A673 (cell line): ENCODE results near the gene RBFOX1. TPM values are rescaled to one million over a fixed set of nuclear protein-coding genes. Genes with fewer than 3 reads are reported as not detected.

ENCODE experiments used
- BruUV-seq: library from RNA; stranded (reverse); fragments of 400-500 nt; replicated peaks from 2 replicates; lab custom pipeline; 2021; lab: Mats Ljungman, UMichigan
- CTCF ChIA-PET: fragments of 300-600 bp; sonication (Branson Sonifier 250); formaldehyde crosslinking; loops from one replicate; lab custom pipeline; 2022; ENCODE audit warnings: antibody characterized with exemption; lab: Charles Lee
- POLR2A ChIA-PET: fragments of 300-600 bp; sonication (Branson Sonifier 250); formaldehyde crosslinking; loops from one replicate; lab custom pipeline; 2022; ENCODE audit warnings: antibody characterized with exemption; ENCODE audit not compliant: low non-redundant PET; lab: Charles Lee
- DNase-seq: peaks from one replicate; pipeline ENCODE4 v3.0.0-alpha.2; 2015; ENCODE audit warnings: low spot score
- H3K27ac ChIP-seq: fragments of 200-600 bp; sonication (generic); 2 replicates; pipeline ENCODE4 v1.5.1; 2016; ENCODE audit warnings: mixed run types, low read depth, mild to moderate bottlenecking, mixed read lengths, antibody characterized with exemption, low read length; ENCODE audit not compliant: poor library complexity, severe bottlenecking
- H3K27me3 ChIP-seq: fragments of 200-600 bp; sonication (generic); replicated peaks from 2 replicates; pipeline ENCODE4 v1.6.1; 2017; ENCODE audit warnings: mixed run types, low read depth, mild to moderate bottlenecking, mixed read lengths, antibody characterized with exemption, low read length; ENCODE audit not compliant: insufficient read depth, poor library complexity
- H3K36me3 ChIP-seq: fragments of 200-600 bp; sonication (generic); 2 replicates; pipeline ENCODE4 v1.6.1; 2016; ENCODE audit warnings: mixed run types, mild to moderate bottlenecking, mixed read lengths, antibody characterized with exemption, low read length; ENCODE audit not compliant: insufficient read depth, poor library complexity, severe bottlenecking
- H3K4me1 ChIP-seq: fragments of 200-600 bp; sonication (generic); 2 replicates; pipeline ENCODE4 v1.6.1; 2017; ENCODE audit warnings: mixed run types, mild to moderate bottlenecking, mixed read lengths, antibody characterized with exemption, low read length; ENCODE audit not compliant: insufficient read depth, poor library complexity, severe bottlenecking
- H3K4me3 ChIP-seq: fragments of 200-600 bp; sonication (generic); 2 replicates; pipeline ENCODE4 v1.5.1; 2016; ENCODE audit warnings: low read depth, mixed run types, mild to moderate bottlenecking, mixed read lengths, low read length; ENCODE audit not compliant: poor library complexity, severe bottlenecking
- H3K9me3 ChIP-seq: fragments of 200-600 bp; sonication (generic); 2 replicates; pipeline ENCODE4 v1.6.1; 2016; ENCODE audit warnings: mixed run types, low read depth, mild to moderate bottlenecking, mixed read lengths, antibody characterized with exemption, low read length; ENCODE audit not compliant: poor library complexity, severe bottlenecking
- CTCF ChIP-seq: fragments of 300-800, 200-600 bp; sonication (generic); conservative IDR thresholded peaks from 2 replicates; pipeline ENCODE4 v1.5.1; 2017; ENCODE audit warnings: low read depth, mild to moderate bottlenecking, antibody characterized with exemption, low read length, moderate library complexity, mixed read lengths
- EZH2 ChIP-seq: fragments of 200-600 bp; sonication (generic); IDR thresholded peaks from 2 replicates; pipeline ENCODE4 v1.6.1; 2017; ENCODE audit warnings: borderline replicate concordance, low read depth, mild to moderate bottlenecking, mixed read lengths, antibody characterized with exemption, low read length; ENCODE audit not compliant: poor library complexity, severe bottlenecking
- intact Hi-C: fragments of 100-400 bp; cut with micrococcal nuclease; formaldehyde crosslinking; loops from one replicate; pipeline ENCODE4 v1.10.0; 2022; ENCODE audit not compliant: unreplicated experiment
- total RNA-seq: library from RNA; stranded (reverse); gene quantifications from 2 replicates; pipeline ENCODE4 v1.2.3, GENCODE V29; 2021

RBFOX1 gene
- total RNA-seq, 1 experiment from 2014 or later, result 1.8 TPM

DNA sequence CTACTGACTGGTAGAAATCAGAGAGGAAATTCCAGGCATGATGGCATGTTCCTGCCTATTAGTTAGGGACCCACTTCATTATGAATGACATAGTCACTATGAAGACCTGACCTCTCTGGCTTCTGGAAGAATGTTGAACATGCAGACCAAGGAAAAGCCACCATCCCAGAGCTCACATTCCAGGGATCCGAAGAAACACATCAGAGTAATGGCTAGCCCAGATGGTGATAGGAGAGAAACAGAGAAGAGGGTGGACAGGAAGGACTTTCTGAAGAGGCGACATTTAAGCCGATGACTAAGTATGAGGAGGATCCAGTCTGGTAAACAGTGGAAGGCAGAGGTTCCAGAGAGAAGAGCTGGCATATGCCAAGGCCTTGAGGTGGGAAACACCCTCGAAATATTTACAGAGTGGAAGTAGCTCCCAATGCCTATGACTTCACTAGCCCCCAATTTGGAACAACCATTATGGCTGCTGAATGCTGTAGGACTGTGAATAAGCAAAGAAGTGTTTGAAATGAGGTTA, 216.2 kb downstream of the RBFOX1 start:
- POLR2A ChIA-PET, result no interaction called here
- CTCF ChIA-PET, result no interaction called here
- BruUV-seq, result no TSS peak
- Histone ChIP-seq H3K4me3 (no peak overlapping the region), H3K36me3 (no peaks in the 10 kb centered on the region), H3K4me1 (no peaks in the 10 kb centered on the region), H3K27me3 (no peaks in the 10 kb centered on the region), H3K9me3 (peaks cover 6% of the 10 kb centered on the region), H3K27ac (no peak overlapping the region)
- TF ChIP-seq CTCF (no peak), EZH2 (no peak)
- intact Hi-C loops, result no loop called here
- DNase-seq, result no peak

DNA sequence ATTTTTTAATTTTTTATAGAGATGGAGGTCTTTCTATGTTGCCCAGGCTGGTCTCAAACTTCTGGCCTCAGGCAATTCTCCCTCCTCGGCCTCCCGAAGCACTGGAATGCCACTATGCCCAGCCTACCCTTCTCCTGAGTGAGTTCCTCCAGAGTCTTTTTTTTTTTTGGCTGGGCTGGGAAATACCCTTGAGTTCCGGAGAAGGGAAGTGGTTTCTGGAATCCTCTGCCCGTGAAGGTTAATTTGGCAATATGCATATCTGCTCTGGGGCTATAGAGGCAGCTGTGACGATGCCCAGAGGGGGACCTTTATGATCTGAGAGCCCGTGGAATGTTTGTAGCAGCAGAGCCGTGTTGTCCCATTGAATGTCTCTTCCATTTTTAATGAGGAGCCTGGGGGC, 217.5 kb downstream of the RBFOX1 start:
- CTCF ChIA-PET, result no interaction called here
- intact Hi-C loops, result no loop called here

DNA sequence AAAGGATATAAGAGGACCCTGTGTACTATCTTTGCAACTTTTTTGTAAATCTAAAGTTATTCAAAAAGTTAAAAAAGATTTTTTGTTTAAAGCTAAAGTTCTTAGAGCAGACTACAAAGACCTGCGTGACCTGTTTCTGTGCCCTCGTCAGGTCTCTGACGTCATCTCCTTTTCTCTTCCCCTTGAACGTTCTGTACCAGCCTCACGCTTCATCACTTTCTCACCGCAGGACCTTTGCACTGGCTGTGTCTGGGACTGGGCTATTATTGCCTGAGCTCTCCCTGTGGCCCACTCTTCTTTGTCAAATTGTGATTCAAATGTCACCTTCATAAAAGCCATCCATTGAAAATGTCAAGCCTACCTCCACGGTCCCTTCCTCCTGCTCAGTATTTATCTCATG, 222.8 kb downstream of the RBFOX1 start:
- BruUV-seq, result no TSS peak
- CTCF ChIA-PET, result no interaction called here
- intact Hi-C loops, result no loop called here

More for the DNA sequence above, 217.5 kb downstream of the RBFOX1 start:
- no peaks in the 10 kb centered on the region for H3K27me3 ChIP-seq
- POLR2A ChIA-PET, result no interaction called here
- H3K27ac ChIP-seq, result no peak overlapping the region
- no TSS peak for BruUV-seq
- H3K4me3 ChIP-seq, result no peak overlapping the region
- H3K9me3 ChIP-seq, result peaks cover 6% of the 10 kb centered on the region
- DNase-seq, result no peak
- TF ChIP-seq CTCF (no peak), EZH2 (no peak)
- H3K36me3 ChIP-seq, result no peaks in the 10 kb centered on the region
- H3K4me1 ChIP-seq, result no peaks in the 10 kb centered on the region

More for the DNA sequence above, 222.8 kb downstream of the RBFOX1 start:
- Histone ChIP-seq H3K36me3 (no peaks in the 10 kb centered on the region), H3K27me3 (no peaks in the 10 kb centered on the region), H3K4me3 (no peak overlapping the region), H3K4me1 (no peaks in the 10 kb centered on the region), H3K27ac (no peak overlapping the region), H3K9me3 (no peaks in the 10 kb centered on the region)
- DNase-seq, result no peak
- POLR2A ChIA-PET, result no interaction called here
- TF ChIP-seq EZH2 (no peak), CTCF (no peak)
